HG03095 (cell line): ENCODE data around the gene SIK2.

Source experiments
- ATAC-seq: cut with Tn5 transposase; IDR thresholded peaks from one replicate; pipeline ENCODE4 v1.9.1; 2021; ENCODE audit warnings: moderate library complexity; ENCODE audit not compliant: unreplicated experiment

SIK2 gene

DNA sequence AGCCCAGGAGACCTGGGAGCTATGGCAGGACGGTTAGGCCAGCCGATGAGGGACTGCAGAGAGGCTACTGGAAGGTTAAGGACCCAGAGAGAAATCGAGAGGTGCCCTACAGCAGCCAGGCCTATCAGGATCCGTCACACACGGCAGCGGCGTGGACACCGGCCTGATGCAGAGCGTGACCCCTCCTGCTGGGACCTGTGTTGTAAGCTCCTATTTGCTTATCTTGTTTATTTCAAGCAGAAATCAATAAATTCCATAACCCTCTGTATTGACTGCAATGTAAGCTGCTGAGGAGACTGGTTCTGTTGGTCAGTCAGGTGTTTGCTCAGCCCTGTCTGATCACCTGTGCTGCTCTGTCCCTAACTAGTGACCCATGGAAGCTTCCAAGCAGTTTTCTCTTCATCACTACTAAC is 124.1 kb downstream of the SIK2 start:
- no peak for ATAC-seq

DNA sequence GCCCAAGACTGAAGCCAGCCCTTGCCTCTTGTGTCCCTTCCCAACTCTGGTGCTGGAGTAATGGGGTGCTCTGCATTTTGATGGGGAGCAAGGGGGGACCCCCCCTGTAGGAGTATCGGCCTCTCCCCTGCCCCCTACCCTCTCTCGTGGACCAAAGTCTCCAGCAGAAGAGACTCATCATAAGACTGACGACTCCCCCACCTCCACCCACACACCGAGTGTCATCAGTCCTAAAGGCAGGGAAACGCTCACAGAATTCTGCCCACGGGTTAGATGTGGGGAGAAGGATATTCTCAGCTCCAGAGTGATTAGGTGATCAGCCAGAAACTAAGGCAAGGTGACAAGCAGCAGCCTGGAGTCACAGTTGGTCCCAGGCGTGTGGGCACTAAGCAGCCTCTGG is 125.2 kb downstream of the SIK2 start:
- ATAC-seq = no peak

DNA sequence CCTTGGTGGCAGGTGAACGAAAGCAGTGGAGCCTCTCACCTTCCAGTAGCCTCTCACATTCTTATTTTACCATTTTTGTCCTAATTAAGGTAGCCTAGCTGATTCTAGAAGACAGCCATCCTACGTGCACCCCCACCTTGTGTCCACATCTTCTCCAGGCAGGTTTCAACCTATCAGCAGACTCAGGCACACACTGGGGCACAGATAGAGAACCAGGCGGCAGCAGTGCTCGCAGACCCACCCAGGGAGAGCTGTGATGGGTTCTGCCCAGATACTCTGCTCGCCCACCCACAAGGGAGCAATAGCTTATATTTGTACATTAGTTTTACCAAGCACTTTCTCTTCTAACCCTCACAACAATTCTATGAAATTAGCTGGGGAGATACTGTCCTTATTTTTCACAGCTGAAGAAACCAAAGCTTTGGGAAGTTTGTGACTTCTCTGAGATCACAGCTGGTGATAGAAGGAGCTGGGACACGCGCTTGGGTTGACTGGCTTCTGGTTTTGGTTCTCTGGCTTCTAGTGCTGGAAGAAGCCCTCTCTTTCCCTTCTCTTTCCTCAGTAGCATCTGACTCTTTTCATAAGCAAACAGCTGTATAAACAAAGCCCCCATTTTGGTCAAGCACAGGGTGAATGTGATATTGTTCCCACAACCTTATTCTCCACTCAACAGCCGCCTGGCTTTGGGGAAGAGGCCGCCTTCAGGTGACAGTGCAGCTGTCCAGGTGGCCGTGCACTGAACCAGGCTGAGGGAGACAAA is 127.0 kb downstream of the SIK2 start:
- ATAC-seq = no peak

DNA sequence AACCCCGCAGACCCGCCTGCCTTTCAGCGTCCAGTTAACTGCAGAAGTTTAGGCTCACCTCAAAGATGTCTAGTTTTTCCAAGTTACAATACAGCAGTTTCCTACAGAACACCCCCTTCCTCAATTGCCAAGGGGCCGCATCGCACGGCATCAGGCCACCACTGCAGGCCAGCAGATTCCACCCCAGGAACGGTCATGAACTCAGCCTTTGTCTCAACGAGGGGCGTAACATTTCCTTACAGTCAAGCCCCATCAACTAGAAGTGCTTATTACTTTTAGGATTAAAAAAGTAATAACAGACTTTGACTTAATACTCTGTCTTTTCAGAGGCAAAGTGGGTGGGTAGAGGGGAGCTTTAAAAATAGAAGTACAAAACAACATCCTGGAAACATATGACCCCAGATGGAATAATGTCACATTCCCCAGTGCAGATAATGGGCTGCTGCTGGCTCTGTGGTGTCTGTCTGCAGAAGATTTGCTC is 127.6 kb downstream of the SIK2 start:
- ATAC-seq = no peak

DNA sequence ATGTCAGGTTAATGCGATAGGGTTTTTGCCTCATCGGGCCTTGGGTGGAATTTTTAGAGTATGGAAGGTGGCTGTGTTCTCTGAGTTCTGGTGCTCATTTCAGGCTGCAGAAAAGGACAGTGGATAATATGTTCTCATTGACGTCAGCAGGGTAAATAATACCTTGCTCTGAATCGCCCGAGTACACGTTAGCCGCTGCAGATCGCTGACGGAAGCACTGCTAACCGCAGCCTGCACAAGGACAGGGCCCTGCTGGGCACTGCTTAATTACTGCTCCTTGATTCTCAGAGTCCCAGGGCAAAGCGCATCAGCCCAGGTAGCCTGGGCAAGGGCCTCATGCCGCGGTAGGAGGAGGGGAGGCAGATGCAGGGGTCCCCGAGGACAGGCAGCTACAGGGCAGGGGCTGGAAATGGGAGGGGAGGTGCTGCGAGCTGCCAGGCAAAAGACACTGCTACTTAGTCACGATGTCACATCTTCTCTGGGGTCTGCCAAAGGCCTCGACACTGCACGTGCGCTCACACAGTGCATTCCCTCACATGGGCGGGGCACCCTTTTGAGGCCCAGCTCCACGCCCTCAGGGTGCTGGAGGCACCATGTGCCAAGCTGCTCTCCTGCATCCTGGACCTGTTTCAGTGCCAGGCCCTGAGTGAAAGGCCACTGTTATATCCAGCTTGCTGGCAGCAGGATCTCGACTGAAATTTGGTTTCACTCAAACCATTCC is 128.8 kb downstream of the SIK2 start:
- ATAC-seq = no peak

DNA sequence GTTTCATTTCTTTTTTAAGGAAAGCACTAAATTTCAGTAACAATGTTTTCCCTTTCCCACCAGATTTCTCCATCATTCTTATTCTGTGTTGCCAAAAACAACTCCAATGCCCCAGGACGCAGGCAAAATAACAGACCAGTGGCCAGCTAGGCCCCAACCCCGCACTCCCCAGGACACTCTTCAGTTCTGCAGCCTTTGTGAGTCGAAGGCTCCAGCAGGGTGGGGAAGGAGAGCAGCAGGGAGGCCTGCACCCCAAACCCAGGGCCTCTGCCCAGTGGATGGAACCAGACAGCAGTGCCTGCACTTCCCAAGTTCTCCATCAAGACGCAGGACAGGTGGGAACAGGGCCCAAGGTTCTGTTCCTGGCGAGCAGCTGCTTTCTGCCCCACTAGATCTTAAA is 129.6 kb downstream of the SIK2 start:
- no peak for ATAC-seq

DNA sequence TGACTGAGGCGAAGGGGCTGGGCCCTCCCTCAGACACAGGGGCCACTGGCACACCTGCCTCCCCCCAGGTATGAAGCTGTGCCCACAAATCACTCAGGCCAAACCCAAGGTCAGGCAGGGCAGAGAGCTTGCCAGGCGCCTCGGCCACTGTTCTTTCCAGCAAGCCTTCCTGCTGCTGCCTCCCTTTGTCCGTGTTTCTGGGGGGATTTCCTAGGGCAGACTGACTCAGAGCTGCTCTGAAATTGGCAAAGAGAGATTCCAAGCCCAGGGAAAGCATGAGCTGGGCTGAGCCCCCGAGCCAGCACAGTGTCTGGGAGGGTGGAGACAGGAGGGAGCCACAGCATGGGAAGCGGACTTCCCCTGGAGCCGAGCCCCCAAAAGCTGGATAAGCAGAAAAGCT is 130.8 kb downstream of the SIK2 start:
- no peak for ATAC-seq

DNA sequence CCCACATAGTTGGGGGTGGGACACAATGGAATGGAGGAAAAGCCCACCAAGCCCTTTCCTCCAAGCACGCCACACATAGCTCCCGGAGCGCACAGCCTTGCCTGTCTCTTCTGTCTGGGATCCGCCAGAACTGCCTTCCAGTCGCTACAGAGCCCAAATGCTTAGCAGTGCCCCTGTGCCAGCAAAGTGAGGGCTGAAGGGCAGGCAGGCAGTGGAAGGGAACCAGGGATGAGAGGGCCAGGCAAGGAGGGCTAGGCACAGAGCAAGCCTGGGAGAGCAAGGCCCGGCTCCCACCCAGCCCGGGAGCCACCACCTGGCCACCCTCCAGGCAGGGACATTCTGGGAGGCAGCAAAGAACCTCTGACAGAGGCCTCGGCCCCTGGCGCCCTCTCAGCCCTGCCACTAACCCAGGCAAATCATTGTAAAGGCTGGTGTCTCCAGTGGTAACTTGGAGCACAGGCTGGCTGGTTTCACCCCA is 131.4 kb downstream of the SIK2 start:
- ATAC-seq = no peak

DNA sequence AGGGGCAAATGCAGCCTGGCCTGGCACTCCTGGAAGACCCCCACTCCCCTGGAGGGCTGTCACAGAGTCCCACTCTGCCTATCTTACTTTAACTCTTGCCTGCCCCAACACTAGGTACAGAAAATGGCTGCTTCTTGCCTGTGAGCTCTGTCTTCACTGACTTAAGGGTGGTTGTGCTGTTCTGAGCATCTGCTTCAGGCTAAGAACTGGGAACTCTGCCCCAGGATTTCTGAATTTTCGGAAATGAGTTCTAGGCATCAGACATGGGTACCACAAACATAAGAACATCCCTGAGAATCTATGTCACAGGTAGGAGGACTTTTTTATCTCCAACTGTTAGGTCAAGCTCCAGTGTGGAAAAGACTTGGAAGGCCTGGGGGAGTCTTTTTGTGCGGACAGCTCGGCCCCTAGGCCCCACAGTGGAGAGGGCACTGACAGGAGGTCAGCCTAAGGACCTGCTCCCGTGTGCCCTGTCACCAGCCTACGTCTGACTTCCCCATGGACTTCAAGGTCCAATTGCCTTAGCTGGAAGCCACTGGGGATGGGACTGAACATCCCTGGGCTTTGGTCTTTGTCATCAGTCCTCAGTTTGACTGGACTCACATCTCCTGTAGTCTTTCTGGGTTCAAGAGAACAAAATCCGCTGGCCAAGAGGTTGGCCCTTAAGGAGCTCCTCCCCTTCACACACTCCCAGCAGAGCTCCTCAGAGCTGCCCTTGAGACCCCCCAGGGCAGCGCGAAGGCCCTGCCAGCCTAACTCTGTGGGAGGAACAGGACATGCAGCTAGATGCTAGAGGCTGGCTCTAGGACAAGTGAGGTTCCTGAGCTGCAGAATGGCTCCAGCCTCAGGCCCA is 132.1 kb downstream of the SIK2 start:
- ATAC-seq = no peak

DNA sequence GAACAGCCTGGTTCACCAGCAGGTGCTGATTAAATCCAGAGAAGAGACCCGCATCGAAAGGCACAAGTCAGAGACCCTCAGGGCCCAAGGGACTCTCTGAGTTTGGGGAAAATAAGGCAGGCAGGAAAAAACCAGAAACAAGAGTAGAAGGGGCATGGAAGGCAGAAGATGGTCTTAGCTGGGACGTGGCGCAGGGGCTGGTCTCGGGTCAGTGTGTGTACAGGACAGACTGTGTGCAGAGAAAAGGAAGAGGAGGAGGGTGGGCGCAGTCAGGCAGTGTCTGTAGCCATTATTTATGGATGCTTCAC is 132.7 kb downstream of the SIK2 start:
- no peak for ATAC-seq

DNA sequence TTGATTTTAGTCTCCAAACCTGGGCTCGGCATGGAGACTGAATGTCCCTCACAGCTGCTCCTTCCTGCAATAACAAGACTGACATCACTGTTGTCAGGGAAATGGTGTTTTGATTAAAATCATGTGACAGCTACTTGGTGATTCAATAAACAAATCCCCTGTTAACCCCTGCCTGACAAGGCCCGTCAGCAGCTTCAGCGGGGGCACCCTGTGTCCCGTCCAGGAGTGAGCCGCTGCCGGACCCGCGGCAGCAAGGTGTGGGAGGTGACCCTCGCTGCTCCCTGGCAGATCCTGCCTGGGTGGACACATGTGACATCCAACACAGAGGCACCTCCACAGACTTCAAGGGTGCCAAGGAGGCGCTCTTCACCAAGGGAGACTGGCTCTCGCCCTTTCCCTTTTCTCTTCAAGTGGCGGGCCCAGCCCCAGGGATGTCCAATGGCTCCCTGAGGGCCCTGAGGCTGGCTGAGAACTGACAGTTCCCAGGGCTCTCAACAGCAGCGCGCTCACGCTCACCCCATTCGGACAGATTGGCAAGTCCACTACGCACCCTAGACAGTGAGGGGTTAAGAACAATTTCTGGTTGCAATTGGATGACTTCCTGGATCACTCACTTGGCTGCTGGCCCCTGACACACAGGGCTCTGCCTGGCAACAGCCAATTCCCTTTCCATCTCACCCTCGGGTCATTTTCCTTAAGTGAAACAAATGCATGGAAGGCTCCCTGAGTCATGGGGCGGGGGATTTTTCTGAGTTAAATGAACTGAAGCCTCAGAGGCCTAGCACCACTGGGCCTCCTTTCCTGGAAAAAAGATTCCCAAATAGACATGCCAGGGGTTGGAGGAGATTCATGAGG is 133.2 kb downstream of the SIK2 start:
- ATAC-seq = no peak

DNA sequence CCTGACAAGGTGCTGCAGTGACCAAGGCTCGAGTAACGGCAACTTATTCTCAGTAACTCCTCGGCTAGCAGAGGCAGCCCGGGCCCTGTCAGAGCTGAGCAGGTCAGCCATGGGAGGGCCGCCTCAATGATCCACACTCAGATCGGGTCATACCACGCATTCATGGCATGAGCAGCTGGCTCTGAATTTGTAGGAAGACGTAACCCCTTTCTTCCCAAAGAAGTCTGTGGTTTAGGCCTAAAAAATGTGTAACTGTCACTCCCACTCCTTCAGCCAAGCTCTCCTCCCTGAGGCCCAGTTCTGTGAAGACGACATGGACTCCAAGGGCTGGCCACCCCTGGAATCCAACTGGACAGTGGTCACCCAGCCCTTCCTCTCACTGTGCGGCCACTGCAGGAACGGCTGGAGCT is 133.9 kb downstream of the SIK2 start:
- no peak for ATAC-seq

DNA sequence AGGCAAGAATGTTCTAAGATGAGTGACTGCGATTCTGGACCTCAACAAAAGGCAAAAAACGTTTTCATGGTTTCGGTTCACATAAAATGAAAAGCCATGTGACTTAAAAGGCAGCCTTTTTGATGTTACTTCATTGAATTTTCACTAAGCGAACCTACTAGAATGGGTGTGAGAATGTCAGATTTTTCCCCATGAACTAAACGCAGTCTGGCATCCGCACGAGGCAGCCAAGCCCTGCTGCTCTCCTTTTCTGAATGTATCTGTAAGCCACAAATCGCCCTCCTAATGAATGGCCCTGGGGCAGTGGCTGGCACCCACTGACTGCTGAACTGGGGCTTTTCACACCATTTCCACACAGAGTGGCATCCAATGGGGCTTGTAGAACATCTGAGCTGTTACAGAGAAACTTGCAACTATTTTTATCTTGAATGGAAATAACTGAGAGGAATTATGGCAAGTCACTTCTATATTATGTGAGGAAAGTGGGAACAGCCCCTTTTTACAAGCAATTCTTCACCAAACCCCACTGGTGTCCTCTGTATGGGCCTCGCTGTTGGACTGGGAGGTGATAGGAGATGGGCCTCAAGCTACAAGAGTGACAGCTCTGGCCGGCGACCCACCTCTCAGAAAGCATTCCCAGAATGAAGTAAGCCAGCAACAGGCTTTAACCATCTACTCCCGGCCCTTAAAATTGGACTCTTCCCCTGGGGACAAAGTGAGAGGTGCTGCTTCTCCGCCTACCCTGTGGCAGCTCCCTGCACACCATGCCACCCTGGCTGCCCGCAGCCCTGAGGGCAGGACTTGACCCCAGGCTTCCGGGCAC is 134.6 kb downstream of the SIK2 start:
- ATAC-seq = no peak

DNA sequence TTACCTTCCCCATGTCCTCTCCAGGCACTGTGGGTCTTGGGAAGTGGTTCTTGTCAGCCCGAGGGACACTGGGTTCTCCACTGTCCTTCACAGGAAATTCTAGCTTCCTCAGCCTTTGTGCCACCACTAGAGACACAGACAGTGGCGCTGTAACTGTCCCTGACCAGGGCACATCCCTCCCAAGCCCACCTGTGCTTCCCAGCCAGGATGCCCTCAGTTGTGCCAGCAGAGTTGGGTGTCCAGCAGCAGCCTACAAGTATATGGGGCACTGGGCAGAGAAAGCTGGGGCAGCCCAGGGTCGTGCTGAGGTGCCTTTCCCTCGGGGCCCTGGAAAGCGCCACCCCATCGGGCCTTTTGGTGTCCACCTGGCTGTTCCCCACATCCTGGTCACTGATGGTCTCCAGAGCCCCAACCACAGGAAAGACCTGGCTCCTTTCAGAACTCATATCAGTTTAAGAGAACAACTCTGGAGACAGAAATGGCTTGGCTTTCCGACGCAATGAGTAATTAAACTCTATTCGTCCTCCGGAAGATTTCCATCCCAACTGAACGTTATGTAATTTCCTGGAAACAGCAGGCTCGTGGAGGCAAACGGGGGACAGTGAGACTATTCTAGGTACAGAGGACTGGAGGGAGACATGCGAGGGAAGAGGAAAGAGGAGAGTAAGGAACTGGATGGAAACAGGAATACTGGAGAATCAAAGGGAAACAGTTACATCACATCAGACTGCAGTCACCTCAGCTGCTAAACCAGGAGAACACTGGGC is 135.4 kb downstream of the SIK2 start:
- ATAC-seq = no peak

DNA sequence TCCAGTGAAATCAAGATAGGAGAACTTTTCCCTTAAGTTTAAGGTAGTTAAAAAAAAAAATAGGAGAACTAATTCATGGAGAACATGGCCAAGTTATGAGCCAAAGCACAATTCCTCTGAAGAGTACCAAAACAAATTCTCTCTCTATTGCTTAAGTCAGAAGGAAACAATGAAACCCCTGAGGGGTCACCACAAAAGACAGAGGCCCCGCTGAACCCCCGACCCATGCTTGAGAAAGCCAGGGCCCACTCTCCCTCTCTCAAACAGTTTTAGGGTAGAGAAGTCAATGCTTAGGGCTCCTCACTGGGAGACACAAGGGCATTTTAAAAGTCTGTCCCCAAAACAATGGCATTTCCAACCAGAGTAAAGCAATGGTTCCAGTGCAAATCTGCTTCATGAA is 137.1 kb downstream of the SIK2 start:
- no peak for ATAC-seq

DNA sequence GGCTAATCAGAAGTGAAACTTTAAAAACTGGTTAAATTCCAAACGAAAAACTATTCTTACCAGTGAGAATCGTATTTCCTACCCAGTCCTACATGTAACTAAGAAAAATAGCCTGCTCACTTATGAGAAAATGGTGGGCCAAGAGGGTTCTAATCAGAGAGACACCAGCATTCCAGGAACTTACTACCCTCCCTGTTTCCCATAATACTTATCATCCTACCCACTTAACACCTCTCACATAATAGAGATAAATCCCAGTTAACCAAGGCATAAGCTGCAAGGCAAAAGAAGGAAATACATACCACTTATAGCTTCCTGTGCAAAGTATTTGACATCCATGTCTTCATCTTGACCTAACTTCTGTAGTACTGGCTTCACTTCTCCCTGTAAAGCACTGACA is 139.5 kb downstream of the SIK2 start:
- ATAC-seq = no peak

DNA sequence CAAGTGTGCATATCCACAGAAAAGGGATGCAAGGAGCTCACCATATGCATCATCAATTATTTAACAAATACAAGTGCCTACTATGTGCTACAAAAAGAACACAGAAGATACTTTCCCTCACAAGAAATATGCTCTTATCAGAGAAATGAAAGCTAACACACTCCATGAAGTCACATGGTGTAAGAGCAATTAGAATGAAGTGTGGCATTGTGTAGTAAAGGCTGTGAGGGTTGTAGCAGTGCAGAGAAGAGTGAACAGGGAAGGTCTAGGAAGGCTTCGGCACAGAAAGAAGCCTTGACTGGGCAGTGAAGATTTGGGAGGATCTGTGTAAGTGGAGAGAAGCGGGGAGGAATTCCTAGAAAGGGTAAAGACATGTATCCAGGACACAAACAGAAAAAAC is 141.5 kb downstream of the SIK2 start:
- no peak for ATAC-seq

DNA sequence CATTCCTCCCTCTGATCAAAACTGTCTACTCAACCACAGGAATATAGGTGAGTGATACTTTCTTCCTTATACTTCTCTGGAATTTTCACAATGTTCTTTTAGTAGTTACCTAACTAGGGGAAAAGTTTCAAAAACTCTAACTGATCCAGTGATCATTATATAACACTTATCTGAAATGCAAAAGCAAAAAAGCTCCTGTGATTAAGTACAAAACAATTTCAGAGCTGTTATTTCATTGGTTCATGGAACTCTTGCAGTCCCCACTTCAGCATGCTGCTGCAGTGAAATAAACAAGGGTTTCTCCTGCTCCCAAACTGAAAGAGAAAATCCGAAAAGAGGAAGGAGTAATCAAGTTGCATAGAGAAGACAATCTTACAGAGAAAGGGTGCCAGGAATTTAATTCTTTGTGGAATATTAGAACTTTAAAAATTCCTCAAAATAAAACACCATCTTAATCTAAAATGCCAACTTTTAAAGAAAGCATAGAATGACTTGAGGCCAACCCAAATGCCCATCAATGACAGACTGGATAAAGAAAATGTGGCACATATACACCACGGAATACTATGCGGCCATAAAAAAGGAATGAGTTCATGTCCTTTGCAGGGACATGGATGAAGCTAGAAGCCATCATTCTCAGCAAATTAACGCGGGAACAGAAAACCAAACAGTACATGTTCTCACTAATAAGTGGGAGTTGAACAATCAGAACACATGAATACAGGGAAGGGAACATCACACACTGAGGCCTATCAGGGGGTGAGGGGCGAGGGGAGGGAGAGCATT is 143.7 kb downstream of the SIK2 start:
- ATAC-seq = no peak
